ENCODE data around the gene SPOP. TPM values are rescaled to one million over a fixed set of nuclear protein-coding genes. Genes with fewer than 3 reads are reported as not detected.

Gene SPOP
- total and polyA plus RNA-seq, 9 of the 15 experiments (the other 6 are each of a cell fraction or from before 2014, with no cell fraction given) = 34.2 to 65.9 (median 39.7) TPM

DNA sequence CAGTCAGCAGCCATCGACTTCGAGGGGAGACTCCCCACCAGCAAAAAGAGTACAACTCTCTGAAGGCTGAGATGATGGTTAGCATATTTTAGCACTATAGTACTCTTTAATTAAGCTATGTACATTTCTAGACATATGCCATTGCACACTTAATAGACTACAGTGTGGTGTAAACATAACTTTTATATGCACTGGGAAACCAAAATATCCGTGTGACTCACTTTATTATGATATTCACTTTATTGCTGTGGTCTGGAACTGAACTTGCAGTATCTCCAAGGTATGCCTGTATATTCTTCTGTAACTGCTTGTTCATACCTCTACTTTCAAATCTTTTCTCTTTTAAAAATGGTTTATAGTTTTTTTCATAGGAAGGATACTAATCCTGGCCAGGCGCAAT is 113.3 kb downstream of the SPOP start:
- no peak for ATAC-seq
- peaks cover 0 to 13% of the 10 kb centered on the region in 2 experiments; a peak in 4 of 5 replicates for H3K4me1 ChIP-seq (replicated peaks in 1 of 2; ENCODE audit: control insufficient read depth in 2 of 2, insufficient read depth in 2 of 2, low read length in 2 of 2)
- H3K9me3 ChIP-seq (replicated peaks; ENCODE audit: control insufficient read depth, insufficient read depth, low read depth, low read length) = no peaks in the 10 kb centered on the region
- H3K27me3 ChIP-seq (ENCODE audit: control insufficient read depth in 2 of 2, insufficient read depth in 2 of 2, low read length in 2 of 2) = peaks cover 7 to 31% of the 10 kb centered on the region in 2 experiments; a peak in 3 of 5 replicates
- H4K20me1 ChIP-seq (replicated peaks; ENCODE audit: control insufficient read depth, insufficient read depth, low read length) = peaks cover 4% of the 10 kb centered on the region; the same call in 1 of the 2 replicates
- WGBS (ENCODE audit: insufficient coverage, low coverage, missing lambda C conversion rate) = 16% methylated on average over 4 of the region's 4 CpGs
- H3K9me1 ChIP-seq (ENCODE audit: control insufficient read depth, insufficient read depth, low read length) = no peaks in the 10 kb centered on the region
- H3K4me2 ChIP-seq (ENCODE audit: insufficient read depth, low read length) = no peak overlapping the region
- no peak for DNase-seq (ENCODE audit: extremely low read depth in 1 of 4, low spot score in 3 of 4)
- no peak overlapping the region for H2AFZ ChIP-seq (ENCODE audit: low read depth, low read length)
- no peaks in the 10 kb centered on the region for H3K36me3 ChIP-seq (ENCODE audit: control insufficient read depth, insufficient read depth, low read length)
- in situ Hi-C loops (cut with MboI) (loop anchor here (10.0 kb wide), 1 partner anchor 510 kb away; no protein-coding TSS in a partner anchor), intact Hi-C loops (cut with micrococcal nuclease) (no loop called here)
- ChIA-PET CTCF (ENCODE audit: low intra/inter-chr PET ratio) (interaction anchor here (0.6 to 7.7 kb wide), 2 partner anchors 35 to 131 kb away, joined by 4 to 167 read pairs; no protein-coding TSS in a partner anchor), POLR2A (interaction anchor here (1.8 kb wide), 1 partner anchor 132 kb away, joined by 5 read pairs; no protein-coding TSS in a partner anchor)
- H3K9ac ChIP-seq (ENCODE audit: insufficient read depth in 1 of 2, low read depth in 2 of 2, low read length in 2 of 2) = no peak overlapping the region
- TF ChIP-seq PHB2 (IDR thresholded peaks at IDR 0.05; ENCODE audit: low read depth) (no peak), EP400 (IDR thresholded peaks at IDR 0.05) (no peak), ZNF431 (CRISPR knock-in tag; IDR thresholded peaks at IDR 0.05) (no peak)
- H3K4me3 ChIP-seq = no peak overlapping the region
- no peaks in the 10 kb centered on the region for H3K79me2 ChIP-seq (ENCODE audit: control insufficient read depth, insufficient read depth, low read length)
- no peak overlapping the region for H3K27ac ChIP-seq (ENCODE audit: extremely low read depth, low read depth, low read length)
- FAIRE-seq = no peak
- BruUV-seq (replicated peaks) = no TSS peak

DNA sequence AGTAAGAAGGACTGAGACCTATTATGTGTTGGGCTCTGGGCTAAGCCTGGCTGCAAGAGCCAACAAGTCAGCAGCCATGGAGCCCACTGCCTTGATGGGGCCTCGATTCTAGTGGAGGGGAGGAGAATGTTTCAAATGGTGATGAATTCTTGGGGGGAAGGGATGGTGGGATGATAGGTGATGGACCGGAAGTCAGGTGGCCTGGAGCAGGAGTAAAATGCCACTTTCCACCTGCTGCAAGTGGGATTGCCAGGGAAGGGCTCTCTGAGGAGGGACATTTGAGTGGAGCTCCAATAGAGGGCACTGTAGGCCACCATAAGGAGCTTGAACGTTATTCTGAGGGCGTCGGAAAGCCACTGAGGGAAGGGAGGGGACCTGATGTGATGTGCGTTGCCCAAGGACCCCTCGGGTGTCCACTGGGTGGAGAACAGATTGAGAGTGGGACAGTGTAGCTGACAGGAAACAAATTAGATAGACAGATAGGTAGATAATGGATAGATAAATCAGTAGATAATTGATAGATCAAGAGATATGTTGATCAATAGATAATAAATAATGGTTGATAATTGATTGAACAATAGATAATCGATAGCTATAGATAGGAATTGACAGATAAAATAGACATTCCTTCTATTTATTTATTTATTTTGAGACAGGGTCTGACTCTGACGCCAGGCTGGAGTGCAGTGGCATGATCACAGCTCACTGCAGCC is 120.4 kb downstream of the SPOP start:
- H3K36me3 ChIP-seq (ENCODE audit: control insufficient read depth, insufficient read depth, low read length) = no peaks in the 10 kb centered on the region
- FAIRE-seq = peak; percentile 79
- peak in 3 of 4 experiments; percentile 53 to 73 (median 60) for DNase-seq (ENCODE audit: extremely low read depth in 1 of 4, low spot score in 3 of 4)
- BruUV-seq (replicated peaks) = no TSS peak
- peaks cover 0 to 8% of the 10 kb centered on the region in 2 experiments; a peak in 3 of 5 replicates for H3K4me1 ChIP-seq (replicated peaks in 1 of 2; ENCODE audit: control insufficient read depth in 2 of 2, insufficient read depth in 2 of 2, low read length in 2 of 2)
- ChIA-PET POLR2A (interaction anchor here (0.5 to 0.9 kb wide), 3 partner anchors 17 to 229 kb away, joined by 3 read pairs; no protein-coding TSS in a partner anchor), CTCF (ENCODE audit: low intra/inter-chr PET ratio) (interaction anchor here (0.6 to 3.8 kb wide), 13 partner anchors 13 to 441 kb away, joined by 3 to 29 read pairs (median 10); partner anchors contain the start of gene PHB1)
- no peaks in the 10 kb centered on the region for H3K79me2 ChIP-seq (ENCODE audit: control insufficient read depth, insufficient read depth, low read length)
- 6% methylated on average over 9 of the region's 9 CpGs for WGBS (ENCODE audit: insufficient coverage, low coverage, missing lambda C conversion rate)
- no peaks in the 10 kb centered on the region for H3K9me3 ChIP-seq (replicated peaks; ENCODE audit: control insufficient read depth, insufficient read depth, low read depth, low read length)
- peak; percentile 80 for ATAC-seq
- in situ Hi-C loops (cut with MboI) = no loop called here
- intact Hi-C loops (cut with micrococcal nuclease) = loop anchor here (5.0 kb wide), 1 partner anchor 240 kb away; no protein-coding TSS in a partner anchor
- no peak overlapping the region for H2AFZ ChIP-seq (ENCODE audit: low read depth, low read length)
- H3K27ac ChIP-seq (ENCODE audit: extremely low read depth, low read depth, low read length) = no peak overlapping the region
- H3K9me1 ChIP-seq (ENCODE audit: control insufficient read depth, insufficient read depth, low read length) = no peaks in the 10 kb centered on the region
- no peak overlapping the region for H3K4me2 ChIP-seq (ENCODE audit: insufficient read depth, low read length)
- no peaks in the 10 kb centered on the region for H4K20me1 ChIP-seq (replicated peaks; ENCODE audit: control insufficient read depth, insufficient read depth, low read length)
- H3K9ac ChIP-seq (ENCODE audit: insufficient read depth in 1 of 2, low read depth in 2 of 2, low read length in 2 of 2) = no peak overlapping the region
- peaks cover 2 to 10% of the 10 kb centered on the region in 2 experiments; a peak in 2 of 5 replicates for H3K27me3 ChIP-seq (ENCODE audit: control insufficient read depth in 2 of 2, insufficient read depth in 2 of 2, low read length in 2 of 2)
- no peak overlapping the region for H3K4me3 ChIP-seq
- TF ChIP-seq MTA1 (IDR thresholded peaks at IDR 0.05; ENCODE audit: borderline replicate concordance) = 0 out of 2 replicates have a peak, but pooled peaks have one; percentile 47
- no peak for TF ChIP-seq RBBP5 (IDR thresholded peaks at IDR 0.05; ENCODE audit: borderline replicate concordance, insufficient read depth, low read length, poor library complexity, severe bottlenecking)
- TF ChIP-seq DEAF1 (CRISPR knock-in tag; IDR thresholded peaks at IDR 0.05) = peak; percentile 28; the same call in 1 of the 2 replicates
- no peak for TF ChIP-seq FOXM1 (IDR thresholded peaks at IDR 0.05; ENCODE audit: low read depth)
- TF ChIP-seq FOXM1 (CRISPR knock-in tag; IDR thresholded peaks at IDR 0.05; ENCODE audit: low read depth) = no peak
- TF ChIP-seq BCOR (IDR thresholded peaks at IDR 0.05) = 0 out of 2 replicates have a peak, but pooled peaks have one; percentile 20
